Neural crest cell (in vitro differentiated cells): ENCODE data around the gene TGFBR1. TPM values are rescaled to one million over a fixed set of nuclear protein-coding genes. Genes with fewer than 3 reads are reported as not detected.
A peak's percentile ranks its signal among the peaks of the same experiment; 100 is the strongest.

Experiments
- DNase-seq: peaks from one replicate; pipeline ENCODE4 v3.0.0; 2021; ENCODE audit warnings: low read depth, mixed read lengths, low spot score
- H3K27ac Mint-ChIP-seq: one replicate; pipeline ENCODE4 v1.8.0; 2021; ENCODE audit warnings: mild to moderate bottlenecking, mixed read lengths; ENCODE audit not compliant: unreplicated experiment
- H3K27me3 Mint-ChIP-seq: 2 replicates; pipeline ENCODE4 v1.8.0; 2021; ENCODE audit warnings: low read depth, mild to moderate bottlenecking, mixed read lengths
- H3K36me3 Mint-ChIP-seq: 2 replicates; pipeline ENCODE4 v1.8.0; 2021; ENCODE audit warnings: low read depth, mild to moderate bottlenecking, mixed read lengths
- H3K4me1 Mint-ChIP-seq: 2 replicates; pipeline ENCODE4 v1.8.0; 2021; ENCODE audit warnings: mixed read lengths
- H3K4me3 Mint-ChIP-seq: one replicate; pipeline ENCODE4 v1.8.0; 2021; ENCODE audit warnings: mild to moderate bottlenecking, mixed read lengths
- H3K9me3 Mint-ChIP-seq: 2 replicates; pipeline ENCODE4 v1.8.0; 2021; ENCODE audit warnings: mixed read lengths
- CTCF ChIP-seq: fragments of 200-600 bp; sonication (generic); conservative IDR thresholded peaks from 2 replicates; pipeline ENCODE4 v1.5.0; 2021; ENCODE audit warnings: antibody characterized with exemption, mild to moderate bottlenecking
- total RNA-seq: library from RNA; stranded (reverse); gene quantifications from 2 replicates; pipeline ENCODE4 v1.2.1, GENCODE V29; 2021

The TGFBR1 gene
- total RNA-seq, 1 donor from 2014 or later, result 117 TPM

- H3K27me3 Mint-ChIP-seq, result peaks cover 3% of the 10 kb centered on the region
- no peaks in the 10 kb centered on the region for H3K36me3 Mint-ChIP-seq
- no peaks in the 10 kb centered on the region for H3K9me3 Mint-ChIP-seq
- H3K4me1 Mint-ChIP-seq, result peaks cover 6% of the 10 kb centered on the region
- TF ChIP-seq CTCF, result no peak
- no peak overlapping the region for H3K27ac Mint-ChIP-seq
- DNase-seq, result no peak
- H3K4me3 Mint-ChIP-seq, result no peak overlapping the region
Measured at GRCh38 chr9:99069075-99069474, 35.8 kb upstream of the TGFBR1 start.

- no peak overlapping the region for H3K4me3 Mint-ChIP-seq
- H3K9me3 Mint-ChIP-seq, result no peaks in the 10 kb centered on the region
- TF ChIP-seq CTCF, result no peak
- H3K27ac Mint-ChIP-seq, result no peak overlapping the region
- H3K4me1 Mint-ChIP-seq, result peaks cover 6% of the 10 kb centered on the region
- no peak for DNase-seq
- H3K27me3 Mint-ChIP-seq, result no peaks in the 10 kb centered on the region
- H3K36me3 Mint-ChIP-seq, result no peaks in the 10 kb centered on the region
Measured at GRCh38 chr9:99069546-99069945, 35.4 kb upstream of the TGFBR1 start.

- no peak for TF ChIP-seq CTCF
- DNase-seq, result no peak
- no peak overlapping the region for H3K4me3 Mint-ChIP-seq
- no peaks in the 10 kb centered on the region for H3K9me3 Mint-ChIP-seq
- H3K27ac Mint-ChIP-seq, result peak overlapping the region; percentile 17
- no peaks in the 10 kb centered on the region for H3K36me3 Mint-ChIP-seq
- H3K27me3 Mint-ChIP-seq, result no peaks in the 10 kb centered on the region
- H3K4me1 Mint-ChIP-seq, result peaks cover 6% of the 10 kb centered on the region
Measured at GRCh38 chr9:99070681-99071080, 34.2 kb upstream of the TGFBR1 start.

DNA sequence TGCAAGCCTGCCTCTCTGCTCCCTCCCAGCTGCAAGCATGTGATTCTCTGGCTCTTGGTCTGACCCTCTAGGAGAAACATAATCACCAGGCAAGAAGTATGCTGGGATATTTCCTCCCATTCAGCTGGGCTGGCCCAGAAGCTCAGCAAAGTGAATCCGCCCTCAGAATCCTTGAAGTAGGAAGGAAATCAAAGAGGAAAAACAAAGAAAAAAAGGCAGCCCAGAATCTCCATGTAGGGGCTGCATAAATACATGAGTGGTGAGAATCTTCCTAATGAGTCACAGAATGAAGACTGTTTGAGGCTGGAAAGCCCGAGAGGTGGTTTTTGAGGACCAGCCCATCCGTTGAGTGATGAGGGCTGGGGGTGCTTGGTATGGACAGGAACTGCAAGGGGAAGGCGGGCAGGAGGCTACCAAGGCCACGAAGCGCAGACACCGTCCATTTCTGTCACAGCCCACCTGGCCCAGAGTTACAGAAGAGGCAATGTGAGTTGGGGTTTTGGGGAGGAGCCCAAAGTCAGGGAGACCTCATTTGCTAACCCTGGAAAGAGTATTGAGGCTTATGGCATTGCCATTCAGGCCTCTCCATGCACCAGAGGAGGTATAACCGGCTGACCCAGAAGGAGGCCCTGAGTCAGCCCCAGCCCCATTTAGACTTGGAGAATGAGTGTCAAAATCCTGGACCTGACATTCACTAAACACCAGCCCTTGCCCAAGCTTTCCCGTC lies 33.4 kb upstream of the TGFBR1 start:
- no peaks in the 10 kb centered on the region for H3K36me3 Mint-ChIP-seq
- no peak overlapping the region for H3K4me3 Mint-ChIP-seq
- TF ChIP-seq CTCF, result no peak
- peaks cover 6% of the 10 kb centered on the region for H3K4me1 Mint-ChIP-seq
- H3K27ac Mint-ChIP-seq, result peak overlapping the region; percentile 5
- H3K9me3 Mint-ChIP-seq, result no peaks in the 10 kb centered on the region
- no peak for DNase-seq
- H3K27me3 Mint-ChIP-seq, result no peaks in the 10 kb centered on the region

DNA sequence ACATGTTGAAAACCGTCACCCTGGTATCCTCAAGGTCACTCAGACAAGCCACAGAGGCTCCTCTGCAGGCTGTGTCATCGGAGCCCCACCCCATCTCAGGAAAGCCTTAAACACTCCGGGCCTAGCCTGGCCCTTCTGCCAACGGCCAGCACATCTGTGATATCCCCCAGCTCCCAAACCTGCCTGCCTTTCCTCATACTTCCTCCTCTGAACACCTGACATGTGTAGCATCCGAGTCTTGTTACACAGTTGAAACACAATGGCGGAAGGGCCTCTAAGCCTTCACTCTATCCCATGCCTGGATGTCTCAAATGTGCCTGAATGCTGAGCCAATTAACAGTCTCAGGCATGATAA lies 32.9 kb upstream of the TGFBR1 start:
- no peaks in the 10 kb centered on the region for H3K9me3 Mint-ChIP-seq
- no peaks in the 10 kb centered on the region for H3K36me3 Mint-ChIP-seq
- no peak overlapping the region for H3K27ac Mint-ChIP-seq
- no peak overlapping the region for H3K4me3 Mint-ChIP-seq
- no peak for TF ChIP-seq CTCF
- peaks cover 3% of the 10 kb centered on the region for H3K27me3 Mint-ChIP-seq
- no peak for DNase-seq
- H3K4me1 Mint-ChIP-seq, result peaks cover 1% of the 10 kb centered on the region
